SH-SY5Y (cell line): ENCODE data around the gene MRPS16.

ENCODE experiments used
- GATA2 ChIP-seq: IDR thresholded peaks from 2 replicates; pipeline ENCODE4 v1.6.1; 2011; ENCODE audit warnings: mild to moderate bottlenecking, low read depth, low read length
- GATA3 ChIP-seq: IDR thresholded peaks from 2 replicates; pipeline ENCODE4 v1.6.1; 2011; ENCODE audit warnings: low read depth, mild to moderate bottlenecking, low read length, moderate library complexity

DNA sequence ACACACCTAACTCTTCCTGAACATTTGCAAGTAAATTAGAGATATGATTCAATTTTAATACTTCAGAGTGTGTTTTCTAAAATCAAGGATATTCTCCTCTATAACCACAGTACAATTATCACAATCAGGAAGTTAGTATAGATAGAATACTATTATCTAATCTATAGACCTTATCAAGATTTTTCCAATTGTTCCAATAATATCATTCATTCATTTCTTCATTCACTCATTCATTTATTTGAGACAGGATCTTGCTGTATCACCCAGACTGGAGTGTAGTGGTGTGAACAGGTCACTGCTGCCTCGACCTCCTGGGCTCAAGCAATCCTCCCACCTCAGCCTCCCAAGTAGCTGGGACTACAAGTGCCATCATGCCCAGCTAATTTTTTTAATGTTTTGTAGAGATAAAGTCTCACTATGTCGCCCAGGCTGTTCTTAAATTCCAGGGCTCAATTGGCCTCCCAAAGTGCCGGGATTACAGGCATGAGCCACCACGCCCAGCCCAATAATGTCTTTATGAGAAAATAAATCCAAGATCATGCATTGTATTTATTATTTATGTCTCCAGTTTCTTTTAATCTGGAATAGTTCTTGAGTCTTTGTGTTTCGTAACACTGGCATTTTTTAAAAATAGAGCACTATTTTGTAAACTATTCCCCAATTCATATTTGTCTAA, 10.6 kb upstream of the MRPS16 start:
- TF ChIP-seq GATA3 (no peak), GATA2 (no peak)
